MM.1S (cell line): ENCODE measurements around the gene CYTH1.

Source experiments
- DNase-seq: peaks from one replicate; pipeline ENCODE4 v3.0.0-alpha.2; 2015
- H2AFZ ChIP-seq: fragments of 300-600 bp; sonication (generic); 2 replicates; pipeline ENCODE4 v1.6.0; 2016; ENCODE audit warnings: antibody characterized with exemption, low read length
- H3F3A ChIP-seq: fragments of 300-600 bp; sonication (generic); 2 replicates; pipeline ENCODE4 v1.6.1; 2016; ENCODE audit warnings: mild to moderate bottlenecking, antibody characterized with exemption, low read length, moderate library complexity, mixed read lengths; ENCODE audit not compliant: insufficient read depth
- H3K27ac ChIP-seq: fragments of 300-600 bp; sonication (generic); 2 replicates; pipeline ENCODE4 v1.5.1; 2016; ENCODE audit warnings: mild to moderate bottlenecking, low read length
- H3K27me3 ChIP-seq: fragments of 300-600 bp; sonication (generic); replicated peaks from 2 replicates; pipeline ENCODE4 v1.6.0; 2016; ENCODE audit warnings: low read length; ENCODE audit not compliant: insufficient read depth
- H3K36me3 ChIP-seq: fragments of 300-600 bp; sonication (generic); replicated peaks from 2 replicates; pipeline ENCODE4 v1.6.1; 2016; ENCODE audit warnings: mild to moderate bottlenecking, low read length, mixed read lengths; ENCODE audit not compliant: insufficient read depth
- H3K4me1 ChIP-seq: fragments of 300-600 bp; sonication (generic); 2 replicates; pipeline ENCODE4 v1.6.1; 2016; ENCODE audit warnings: low read length, mixed read lengths
- H3K4me2 ChIP-seq: fragments of 300-600 bp; sonication (generic); 2 replicates; pipeline ENCODE4 v1.6.0; 2016; ENCODE audit warnings: low read depth, low read length
- H3K4me3 ChIP-seq: fragments of 300-600 bp; sonication (generic); 2 replicates; pipeline ENCODE4 v1.5.1; 2016; ENCODE audit warnings: low read length, mixed read lengths
- H3K79me2 ChIP-seq: fragments of 300-600 bp; sonication (generic); 2 replicates; pipeline ENCODE4 v1.6.1; 2016; ENCODE audit warnings: mixed run types, low read length, mixed read lengths
- H3K9ac ChIP-seq: fragments of 300-600 bp; sonication (generic); 2 replicates; pipeline ENCODE4 v1.6.1; 2016; ENCODE audit warnings: low read length, mixed read lengths
- H3K9me2 ChIP-seq: fragments of 300-600 bp; sonication (generic); replicated peaks from 2 replicates; pipeline ENCODE4 v1.6.1; 2016; ENCODE audit warnings: mild to moderate bottlenecking, low read length, mixed read lengths; ENCODE audit not compliant: insufficient read depth
- H3K9me3 ChIP-seq: fragments of 300-600 bp; sonication (generic); replicated peaks from 2 replicates; pipeline ENCODE4 v1.6.1; 2016; ENCODE audit warnings: mild to moderate bottlenecking, low read length, mixed read lengths; ENCODE audit not compliant: insufficient read depth
- H4K20me1 ChIP-seq: fragments of 300-600 bp; sonication (generic); 2 replicates; pipeline ENCODE4 v1.6.1; 2016; ENCODE audit warnings: mild to moderate bottlenecking, low read length, moderate library complexity, mixed read lengths; ENCODE audit not compliant: insufficient read depth
- EZH2 ChIP-seq: fragments of 300-600 bp; sonication (generic); optimal IDR thresholded peaks from 2 replicates; pipeline ENCODE3; 2017; ENCODE audit warnings: low read depth, mild to moderate bottlenecking, antibody characterized with exemption, low read length, mixed read lengths
- EZH2phosphoT487 ChIP-seq: fragments of 300-600 bp; sonication (generic); IDR thresholded peaks from 2 replicates; pipeline ENCODE4 v1.6.1; 2018; ENCODE audit warnings: antibody characterized with exemption, low read length
- TF ChIP-seq, protein P1 (sequence below): fragments of 300-600 bp; sonication (generic); IDR thresholded peaks from 2 replicates; pipeline ENCODE4 v1.5.1; 2016; ENCODE audit warnings: antibody characterized with exemption, low read length, mixed read lengths

CYTH1 gene

DNA sequence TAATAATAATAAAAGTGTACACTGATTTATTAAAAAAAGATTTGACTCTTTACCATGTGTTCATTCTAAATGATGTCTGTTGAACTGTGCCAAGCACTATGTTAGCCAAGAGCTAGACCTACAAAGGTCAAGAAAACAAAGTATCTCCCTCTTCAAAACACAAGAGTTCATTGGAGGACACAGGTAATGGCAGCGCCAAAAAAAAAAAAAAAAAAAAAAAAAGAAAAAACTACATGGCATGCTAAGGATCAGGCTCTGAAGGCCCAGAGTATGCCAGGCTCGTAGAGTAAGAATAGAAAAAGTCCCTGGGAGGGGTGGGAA lies 35.2 kb downstream of the CYTH1 start:
- no peaks in the 10 kb centered on the region for H3K36me3 ChIP-seq
- no peaks in the 10 kb centered on the region for H3K9me3 ChIP-seq
- H3K27me3 ChIP-seq: no peaks in the 10 kb centered on the region
- H2AFZ ChIP-seq: no peak overlapping the region
- H3K9me2 ChIP-seq: no peaks in the 10 kb centered on the region
- H3F3A ChIP-seq: peaks cover 39% of the 10 kb centered on the region
- H3K79me2 ChIP-seq: peaks cover 88% of the 10 kb centered on the region
- peak overlapping the region; percentile 81 for H3K4me2 ChIP-seq
- H3K4me3 ChIP-seq: no peak overlapping the region
- H4K20me1 ChIP-seq: no peaks in the 10 kb centered on the region
- DNase-seq: no peak
- TF ChIP-seq, protein P1, sequence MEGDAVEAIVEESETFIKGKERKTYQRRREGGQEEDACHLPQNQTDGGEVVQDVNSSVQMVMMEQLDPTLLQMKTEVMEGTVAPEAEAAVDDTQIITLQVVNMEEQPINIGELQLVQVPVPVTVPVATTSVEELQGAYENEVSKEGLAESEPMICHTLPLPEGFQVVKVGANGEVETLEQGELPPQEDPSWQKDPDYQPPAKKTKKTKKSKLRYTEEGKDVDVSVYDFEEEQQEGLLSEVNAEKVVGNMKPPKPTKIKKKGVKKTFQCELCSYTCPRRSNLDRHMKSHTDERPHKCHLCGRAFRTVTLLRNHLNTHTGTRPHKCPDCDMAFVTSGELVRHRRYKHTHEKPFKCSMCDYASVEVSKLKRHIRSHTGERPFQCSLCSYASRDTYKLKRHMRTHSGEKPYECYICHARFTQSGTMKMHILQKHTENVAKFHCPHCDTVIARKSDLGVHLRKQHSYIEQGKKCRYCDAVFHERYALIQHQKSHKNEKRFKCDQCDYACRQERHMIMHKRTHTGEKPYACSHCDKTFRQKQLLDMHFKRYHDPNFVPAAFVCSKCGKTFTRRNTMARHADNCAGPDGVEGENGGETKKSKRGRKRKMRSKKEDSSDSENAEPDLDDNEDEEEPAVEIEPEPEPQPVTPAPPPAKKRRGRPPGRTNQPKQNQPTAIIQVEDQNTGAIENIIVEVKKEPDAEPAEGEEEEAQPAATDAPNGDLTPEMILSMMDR: no peak
- TF ChIP-seq EZH2phosphoT487 (no peak), EZH2 (no peak)
- peaks cover 78% of the 10 kb centered on the region for H3K4me1 ChIP-seq
- peak overlapping the region; percentile 98 for H3K27ac ChIP-seq
- H3K9ac ChIP-seq: peak overlapping the region; percentile 45; the same call in 1 of the 2 replicates

DNA sequence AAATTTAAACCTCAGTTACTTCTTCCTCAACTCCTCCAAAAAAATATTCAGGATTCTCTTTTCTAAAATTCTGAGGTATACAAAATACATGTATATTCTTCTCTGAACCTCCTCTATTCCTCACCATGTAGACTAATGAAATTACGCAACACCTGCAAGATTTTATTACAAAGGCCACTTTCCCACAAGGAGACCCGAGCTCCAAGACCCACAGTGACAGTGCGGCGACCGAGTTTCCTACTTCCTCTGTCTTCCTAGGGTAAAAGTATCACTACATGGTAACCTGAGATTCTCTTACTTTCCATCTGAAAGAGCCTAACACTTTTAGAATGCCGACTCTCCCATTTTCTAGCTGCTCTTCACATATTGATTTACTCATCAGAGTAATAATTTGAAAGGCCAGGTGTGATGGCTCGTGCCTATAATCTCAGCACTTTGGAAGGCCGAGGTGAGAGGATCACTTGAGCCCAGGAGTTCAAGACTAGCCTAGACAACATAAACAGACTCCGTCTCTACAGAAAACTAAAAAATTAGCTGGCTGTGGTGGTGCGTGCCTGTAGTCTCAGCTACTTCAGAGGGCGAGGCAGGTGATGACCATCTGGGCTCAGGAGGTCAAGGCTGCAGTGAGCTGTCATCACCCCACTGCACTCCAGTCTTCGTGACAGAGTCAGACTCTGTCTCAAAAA lies 35.7 kb downstream of the CYTH1 start:
- Histone ChIP-seq H3K9me2 (no peaks in the 10 kb centered on the region), H3K36me3 (no peaks in the 10 kb centered on the region), H3K9me3 (no peaks in the 10 kb centered on the region), H3K27me3 (no peaks in the 10 kb centered on the region), H2AFZ (no peak overlapping the region), H3K4me1 (peaks cover 79% of the 10 kb centered on the region), H3K27ac (peak overlapping the region; percentile 98; the same call in 1 of the 2 replicates), H3K4me3 (no peak overlapping the region), H3K4me2 (peak overlapping the region; percentile 81; the same call in 1 of the 2 replicates), H3F3A (peaks cover 38% of the 10 kb centered on the region), H4K20me1 (no peaks in the 10 kb centered on the region), H3K9ac (no peak overlapping the region; the same call in 1 of the 2 replicates), H3K79me2 (peaks cover 88% of the 10 kb centered on the region)
- TF ChIP-seq EZH2phosphoT487 (no peak), EZH2 (no peak)
- TF ChIP-seq, protein P1: no peak
- DNase-seq: peak; percentile 7

DNA sequence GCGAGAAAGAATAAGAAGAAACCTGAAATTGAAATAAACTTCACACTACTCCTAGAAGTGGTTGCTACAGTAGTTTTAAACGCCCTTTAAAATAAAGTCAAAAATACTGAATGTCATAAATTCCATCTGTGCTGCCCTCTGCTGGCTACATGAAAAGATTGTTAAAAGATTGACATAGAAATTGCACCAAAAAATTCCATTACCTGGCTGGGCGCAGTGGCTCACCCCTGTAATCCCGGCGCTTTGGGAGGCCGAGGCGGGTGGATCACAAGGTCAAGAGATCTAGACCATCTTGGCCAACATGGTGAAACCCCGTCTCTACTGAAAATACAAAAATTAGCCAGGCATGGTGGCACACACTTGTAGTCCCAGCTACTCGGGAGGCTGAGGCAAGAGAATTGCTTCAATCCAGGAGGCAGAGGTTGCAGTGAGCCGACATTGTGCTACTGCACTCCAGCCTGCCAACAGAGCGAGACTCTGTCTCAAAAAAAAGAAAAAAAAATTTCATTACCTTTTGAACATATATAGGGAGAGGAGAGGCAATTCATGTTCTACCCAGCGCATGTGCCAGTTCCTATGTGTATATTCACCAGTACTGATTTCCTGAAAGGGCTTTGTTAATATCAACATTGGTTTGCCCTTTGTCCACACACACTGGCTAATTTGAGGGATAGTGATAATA lies 36.5 kb downstream of the CYTH1 start:
- Histone ChIP-seq H3K27ac (peak overlapping the region; percentile 98; the same call in 1 of the 2 replicates), H3K4me1 (peaks cover 80% of the 10 kb centered on the region), H3F3A (peaks cover 35% of the 10 kb centered on the region), H3K79me2 (peaks cover 88% of the 10 kb centered on the region), H3K36me3 (no peaks in the 10 kb centered on the region), H2AFZ (no peak overlapping the region), H3K9ac (peak overlapping the region; percentile 47), H3K27me3 (no peaks in the 10 kb centered on the region), H4K20me1 (no peaks in the 10 kb centered on the region), H3K4me3 (no peak overlapping the region), H3K9me2 (no peaks in the 10 kb centered on the region), H3K4me2 (peak overlapping the region; percentile 42; the same call in 1 of the 2 replicates), H3K9me3 (no peaks in the 10 kb centered on the region)
- no peak for TF ChIP-seq EZH2
- TF ChIP-seq, protein P1: peak; percentile 53
- DNase-seq: peak; percentile 61
